ENCODE measurements around the gene SCUBE3.

DNA sequence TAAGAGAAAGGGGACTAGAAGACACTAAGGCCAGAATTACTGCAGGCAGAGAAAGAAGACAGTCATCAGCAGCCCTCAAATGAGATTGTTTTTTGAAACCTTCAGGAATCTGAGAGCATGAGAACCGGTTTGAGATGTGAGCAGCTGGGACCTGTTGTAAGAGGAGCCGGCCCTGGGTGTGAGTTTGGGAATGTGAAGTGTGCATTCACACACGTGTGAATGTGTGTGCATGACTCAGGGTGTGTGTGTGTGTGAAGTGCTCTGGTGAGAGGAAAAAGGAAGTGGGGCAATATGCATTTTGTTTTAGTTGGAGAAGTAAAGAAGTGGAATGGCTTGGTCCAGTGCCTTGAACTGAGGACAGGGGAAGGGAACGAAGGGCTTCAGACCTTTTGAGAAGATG is 4.3 kb downstream of the SCUBE3 start:
- TF ChIP-seq POLR2A (IDR thresholded peaks at IDR 0.05): no peak
- TF ChIP-seq EP300 (IDR thresholded peaks at IDR 0.05): no peak
